Esophagus muscularis mucosa (tissue), 4 donors: ENCODE results near the gene CEBPG. TPM values are rescaled to one million over a fixed set of nuclear protein-coding genes. Genes with fewer than 3 reads are reported as not detected.

Source experiments
- DNase-seq: peaks from one replicate; pipeline ENCODE4 v3.0.0-alpha.2; 2017; ENCODE audit errors: extremely low spot score
- H3K27ac ChIP-seq, 4 donors: fragments of 200-600 bp; sonication (generic); replicated peaks in 1 of 4; 1 replicate in 3 of 4; 2 replicates in 1 of 4; pipeline ENCODE4 v1.5.1; 2016 to 2019; ENCODE audit warnings: mild to moderate bottlenecking in 1 of 4
- H3K27me3 ChIP-seq, 4 donors: fragments of 200-600 bp; sonication (generic); one replicate each; pipeline versions ENCODE4 v1.5.1 to v1.6.0; 2016 to 2019
- H3K36me3 ChIP-seq, 4 donors: fragments of 200-600 bp; sonication (generic); one replicate each; pipeline ENCODE4 v1.5.1; 2016 to 2019
- H3K4me1 ChIP-seq, 4 donors: fragments of 200-600 bp; sonication (generic); one replicate each; pipeline ENCODE4 v1.5.1; 2016 to 2019
- H3K4me3 ChIP-seq, 4 donors: fragments of 200-600 bp; sonication (generic); 1 replicate in 2 of 4; 2 replicates in 2 of 4; pipeline ENCODE4 v1.5.1; 2016 to 2019; ENCODE audit warnings: mild to moderate bottlenecking in 4 of 4, moderate library complexity in 1 of 4
- H3K9me3 ChIP-seq, 4 donors: fragments of 200-600 bp; sonication (generic); 1 replicate in 3 of 4; 2 replicates in 1 of 4; pipeline ENCODE4 v1.5.1; 2016 to 2019
- CTCF ChIP-seq, 3 experiments: fragments of 200-600 bp in 2 of 3; fragments of 450-650 bp in 1 of 3; sonication (generic) in 2 of 3; IDR thresholded peaks; one replicate each; pipeline ENCODE4 v1.5.1; 2017 to 2019; ENCODE audit warnings: antibody characterized with exemption in 3 of 3, mild to moderate bottlenecking in 2 of 3, moderate library complexity in 1 of 3
- EP300 ChIP-seq: sonication (generic); formaldehyde crosslinking; IDR thresholded peaks from one replicate; pipeline ENCODE4 v1.6.1; 2017; ENCODE audit warnings: antibody characterized with exemption
- POLR2A ChIP-seq: fragments of 450-650 bp; IDR thresholded peaks from one replicate; pipeline ENCODE4 v1.6.1; 2017; ENCODE audit warnings: antibody characterized with exemption, moderate library complexity, mild to moderate bottlenecking, low read depth
- POLR2AphosphoS5 ChIP-seq, 2 donors: sonication (generic); formaldehyde crosslinking; IDR thresholded peaks; one replicate each; pipeline ENCODE4 v1.6.1; 2017; ENCODE audit warnings: antibody characterized with exemption in 2 of 2
- WGBS: methylation state at CpG from one replicate; pipeline ENCODE4 v1.1.5; 2018; 5-methylcytosine and 5-hydroxymethylcytosine counted together
- intact Hi-C: fragments of 100-400 bp; cut with DNase I; formaldehyde crosslinking; loops from one replicate; pipeline ENCODE4 v1.15.1; 2023
- total RNA-seq, 4 donors: library from RNA; depleted of rRNA; stranded (reverse); fragments of >200 nt; gene quantifications; one replicate each; pipeline versions ENCODE4 v1.1.0 to v1.2.1, GENCODE V29; 2016

CEBPG gene
- total RNA-seq, 4 donors from 2014 or later: 23.1 to 30.3 (median 28.5) TPM

- WGBS: 40% methylated on average over 4 of the region's 4 CpGs
- H3K4me1 ChIP-seq: peaks cover 0 to 12% (median 7%) of the 10 kb centered on the region in 4 donors
- no peaks in the 10 kb centered on the region for H3K9me3 ChIP-seq
- H3K36me3 ChIP-seq: no peaks in the 10 kb centered on the region
- H3K27me3 ChIP-seq: peaks cover 0 to 34% (median 0%) of the 10 kb centered on the region in 4 donors
- no peak overlapping the region for H3K27ac ChIP-seq
- TF ChIP-seq POLR2A (no peak), POLR2AphosphoS5 (IDR thresholded peaks at IDR 0.05) (no peak), EP300 (no peak), CTCF (IDR thresholded peaks at IDR 0.05) (no peak)
- peak overlapping the region in 1 of 4 donors; percentile 3 for H3K4me3 ChIP-seq
- no peak for DNase-seq
- intact Hi-C loops: no loop called here
These were observed 29.0 kb upstream of the CEBPG start for GRCh38 chr19:33344573-33344925.

- no peak for DNase-seq
- intact Hi-C loops: no loop called here
- Histone ChIP-seq H3K27me3 (peaks cover 0 to 41% (median 0%) of the 10 kb centered on the region in 4 donors), H3K36me3 (no peaks in the 10 kb centered on the region), H3K4me1 (peaks cover 0 to 12% (median 7%) of the 10 kb centered on the region in 4 donors), H3K9me3 (no peaks in the 10 kb centered on the region), H3K27ac (no peak overlapping the region), H3K4me3 (no peak overlapping the region)
- no peak for TF ChIP-seq EP300
- TF ChIP-seq CTCF (IDR thresholded peaks at IDR 0.05): no peak
- no peak for TF ChIP-seq POLR2A
- no peak for TF ChIP-seq POLR2AphosphoS5 (IDR thresholded peaks at IDR 0.05)
- WGBS: 93% methylated on average over 6 of the region's 6 CpGs
These were observed 28.3 kb upstream of the CEBPG start for GRCh38 chr19:33345163-33345562.

- Histone ChIP-seq H3K27ac (no peak overlapping the region), H3K4me3 (no peak overlapping the region), H3K4me1 (peaks cover 0 to 12% (median 7%) of the 10 kb centered on the region in 4 donors), H3K9me3 (no peaks in the 10 kb centered on the region), H3K36me3 (no peaks in the 10 kb centered on the region), H3K27me3 (peaks cover 0 to 48% (median 0%) of the 10 kb centered on the region in 4 donors)
- intact Hi-C loops: no loop called here
- no peak for TF ChIP-seq CTCF (IDR thresholded peaks at IDR 0.05)
- no peak for TF ChIP-seq POLR2A
- TF ChIP-seq POLR2AphosphoS5 (IDR thresholded peaks at IDR 0.05): no peak
- TF ChIP-seq EP300: no peak
- DNase-seq: no peak
These were observed 26.8 kb upstream of the CEBPG start for GRCh38 chr19:33346665-33347064.

GRCh38 chr19:33347300-33347699 lies 26.2 kb upstream of the CEBPG start:
- intact Hi-C loops: no loop called here
- WGBS: 90% methylated on average over 6 of the region's 10 CpGs
- no peaks in the 10 kb centered on the region for H3K36me3 ChIP-seq
- H3K4me3 ChIP-seq: no peak overlapping the region
- H3K27ac ChIP-seq: no peak overlapping the region
- no peak for DNase-seq
- TF ChIP-seq POLR2A: no peak
- TF ChIP-seq EP300: no peak
- TF ChIP-seq POLR2AphosphoS5 (IDR thresholded peaks at IDR 0.05): no peak
- TF ChIP-seq CTCF (IDR thresholded peaks at IDR 0.05): no peak
- H3K27me3 ChIP-seq: peaks cover 0 to 47% (median 0%) of the 10 kb centered on the region in 4 donors
- no peaks in the 10 kb centered on the region for H3K9me3 ChIP-seq
- H3K4me1 ChIP-seq: peaks cover 0 to 12% (median 7%) of the 10 kb centered on the region in 4 donors

GRCh38 chr19:33348301-33349010 lies 25.1 kb upstream of the CEBPG start:
- Histone ChIP-seq H3K36me3 (no peaks in the 10 kb centered on the region), H3K4me3 (no peak overlapping the region), H3K27me3 (peaks cover 0 to 41% (median 0%) of the 10 kb centered on the region in 4 donors), H3K27ac (no peak overlapping the region), H3K4me1 (peaks cover 0 to 12% (median 7%) of the 10 kb centered on the region in 4 donors), H3K9me3 (no peaks in the 10 kb centered on the region)
- TF ChIP-seq POLR2A: no peak
- no peak for TF ChIP-seq CTCF (IDR thresholded peaks at IDR 0.05)
- TF ChIP-seq EP300: no peak
- TF ChIP-seq POLR2AphosphoS5 (IDR thresholded peaks at IDR 0.05): no peak
- no peak for DNase-seq
- 67% methylated on average over 12 of the region's 12 CpGs for WGBS
- intact Hi-C loops: no loop called here
